T-helper 1 cell treated with Interleukin-12 subunit alpha and Interleukin-12 subunit beta and Interleukin-4 antibody, amounts not matched to agents 30 ng/mL and 1 ng/mL, for 36 hours (primary cell): ENCODE measurements around the gene MYO10. TPM values are rescaled to one million over a fixed set of nuclear protein-coding genes. Genes with fewer than 3 reads are reported as not detected.

Experiments used
- intact Hi-C: fragments of 100-400 bp; cut with micrococcal nuclease; formaldehyde crosslinking; loops from one replicate; pipeline ENCODE4 v1.15.1; 2024
- total RNA-seq: library from RNA; stranded (reverse); gene quantifications from 2 replicates; pipeline ENCODE4 v1.2.3, GENCODE V29; 2022

Gene MYO10
- total RNA-seq, 1 donor from 2014 or later = not detected

DNA sequence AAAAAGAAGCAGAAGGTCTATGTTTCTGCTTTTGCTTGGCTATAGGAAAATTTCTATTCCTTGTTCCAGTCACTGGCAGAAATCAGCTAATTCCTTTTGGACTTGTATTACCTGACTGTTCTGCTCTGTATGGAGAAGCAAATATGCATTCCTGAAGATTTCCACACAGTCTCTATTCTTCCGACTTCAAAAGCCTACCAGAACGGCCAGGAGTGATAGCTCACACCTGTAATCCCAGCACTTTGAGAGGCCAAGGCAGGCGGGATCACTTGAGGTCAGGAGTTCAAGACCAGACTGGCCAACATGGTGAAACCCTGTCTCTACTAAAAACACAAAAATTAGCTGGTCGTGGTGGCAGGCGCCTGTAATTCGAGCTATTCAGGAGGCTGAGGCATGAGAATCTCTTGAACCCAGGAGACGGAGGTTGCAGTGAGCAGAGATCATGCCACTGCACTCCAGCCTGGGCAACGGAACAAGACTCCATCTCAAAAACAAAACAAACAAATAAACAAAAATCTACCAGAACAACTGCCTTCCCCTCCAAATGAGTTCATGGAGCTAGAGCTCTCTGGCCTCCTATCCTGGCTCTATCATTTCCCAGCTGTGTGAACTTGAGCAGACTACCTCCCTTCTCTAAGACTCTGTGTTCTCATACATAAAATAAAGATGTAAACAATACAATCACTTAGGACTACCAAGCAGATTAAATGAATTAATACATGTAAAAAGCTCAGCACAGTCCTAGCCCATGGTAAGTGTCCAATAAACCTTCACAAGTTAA is 17.0 kb downstream of the MYO10 start:
- intact Hi-C loops = no loop called here

DNA sequence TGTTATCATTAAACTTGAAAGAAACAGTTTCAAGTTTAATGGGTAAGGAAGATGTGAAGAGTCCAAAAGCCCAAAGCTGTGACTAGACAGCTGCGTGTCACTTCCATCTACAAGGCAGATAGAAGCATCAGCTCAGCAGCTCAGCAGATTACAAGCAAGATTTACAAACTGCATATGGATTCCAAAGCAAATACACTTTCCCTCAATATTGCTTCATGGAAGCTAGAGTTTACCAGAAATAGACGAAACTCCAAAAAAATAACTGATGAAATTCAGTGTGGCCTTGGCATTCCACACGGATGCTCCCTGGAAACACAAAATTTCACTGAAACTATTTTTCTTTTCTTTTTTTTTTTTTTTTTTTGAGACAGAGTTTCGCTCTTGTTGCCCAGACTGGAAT is 17.9 kb downstream of the MYO10 start:
- intact Hi-C loops = no loop called here

DNA sequence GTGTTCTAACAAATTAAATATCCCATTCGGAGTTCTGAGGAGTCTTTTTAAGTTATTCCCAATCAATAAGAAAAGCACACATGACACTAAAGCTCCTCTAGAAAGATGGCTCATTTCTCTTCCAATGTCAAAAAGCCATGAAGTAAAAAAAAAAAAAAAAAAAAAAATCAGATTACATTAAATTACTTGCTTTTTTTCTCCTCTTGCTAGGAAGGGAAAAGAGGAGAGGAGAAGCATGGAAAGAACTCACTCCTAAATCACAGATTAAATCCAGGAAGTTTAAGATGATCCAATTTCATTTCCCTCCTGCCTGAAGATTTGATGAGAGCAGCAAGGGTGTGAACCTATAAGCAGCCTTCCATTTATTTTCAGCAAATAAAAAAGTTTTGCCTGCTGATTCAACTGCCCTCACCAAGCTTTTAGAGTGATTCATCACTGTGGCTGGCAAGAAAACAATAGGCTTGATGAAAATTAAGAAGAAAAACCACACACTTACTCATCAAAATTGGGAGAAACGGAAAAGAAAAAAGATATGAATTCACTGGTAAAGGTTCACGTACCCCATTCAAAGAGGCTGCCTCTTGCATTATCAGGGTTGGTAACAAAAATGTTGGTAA is 19.7 kb downstream of the MYO10 start:
- intact Hi-C loops = no loop called here

DNA sequence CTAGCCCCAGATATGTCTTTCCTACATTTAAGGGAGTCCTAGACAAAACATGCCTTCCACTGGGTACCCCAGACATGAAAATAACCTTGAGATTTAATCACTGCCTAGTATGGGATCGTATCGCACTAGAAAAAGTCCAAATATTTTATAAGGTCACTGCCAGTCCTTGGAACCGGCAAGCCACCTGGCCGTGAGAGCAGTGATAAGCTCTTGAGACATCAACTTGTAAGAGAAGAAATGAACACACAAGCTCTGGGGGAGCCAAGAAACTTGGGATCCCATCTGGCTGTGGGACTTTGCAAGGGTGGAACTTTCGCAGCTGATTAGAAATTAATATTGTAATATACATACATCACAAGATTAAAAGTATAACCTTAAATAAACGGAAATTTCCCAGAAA is 21.5 kb downstream of the MYO10 start:
- intact Hi-C loops = no loop called here

DNA sequence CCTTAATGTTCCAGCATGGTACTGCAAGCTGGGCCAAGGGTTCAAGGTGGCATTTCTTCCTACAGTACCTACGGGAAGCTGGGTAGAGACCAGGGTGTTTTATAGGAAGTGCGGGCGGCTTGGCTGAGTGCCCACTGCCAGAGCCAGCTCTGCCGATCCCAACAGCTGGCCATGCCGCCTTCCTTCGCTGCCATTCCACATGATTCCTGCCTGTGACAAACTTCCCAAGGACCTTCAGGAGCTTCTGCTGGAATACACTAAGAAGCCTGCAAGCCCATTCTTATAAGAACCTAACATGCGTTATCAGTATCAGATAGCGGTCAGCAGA is 22.0 kb downstream of the MYO10 start:
- intact Hi-C loops = no loop called here

DNA sequence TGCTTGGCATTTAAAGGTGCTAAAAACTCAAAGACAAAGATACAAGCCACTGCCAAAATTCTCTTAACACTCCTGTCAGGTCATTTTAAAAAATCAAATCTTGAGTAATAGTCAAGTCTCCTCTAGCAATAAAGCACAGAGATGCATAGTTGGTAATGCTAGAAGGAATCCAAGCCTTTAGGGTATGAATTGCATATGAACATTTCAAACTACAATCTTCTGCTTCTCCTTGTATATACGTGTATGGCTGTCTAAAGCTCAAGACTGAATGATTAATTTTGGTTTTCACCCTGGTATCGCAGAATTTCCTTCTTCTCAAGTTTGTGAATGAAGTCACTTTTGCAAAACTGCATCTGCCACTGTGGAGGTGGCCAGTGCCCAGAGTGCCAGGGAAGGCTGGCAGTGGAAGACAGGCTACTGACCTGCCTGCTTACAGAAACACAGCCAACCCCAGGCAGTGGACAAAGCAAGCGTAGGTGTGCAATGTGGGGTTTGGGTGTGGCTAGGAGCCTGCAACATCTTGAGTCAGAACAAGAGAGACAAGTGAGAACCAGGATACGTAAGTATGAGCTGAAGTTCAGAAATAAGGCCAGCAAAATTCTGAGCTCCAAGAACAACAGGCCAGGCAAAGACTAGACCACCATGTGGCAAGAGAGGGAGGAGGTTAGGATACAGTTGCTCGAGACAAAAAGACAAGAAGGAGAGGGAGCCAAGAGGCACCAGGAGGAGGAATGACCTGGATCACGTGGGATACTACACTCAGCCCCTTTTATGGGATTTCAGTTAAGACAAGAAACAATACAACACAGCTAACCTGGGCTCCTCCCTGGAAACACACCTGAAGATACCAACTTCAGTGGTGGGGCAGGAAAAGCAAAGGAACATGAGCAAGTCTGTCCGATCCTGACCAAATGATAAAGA is 22.6 kb downstream of the MYO10 start:
- intact Hi-C loops = no loop called here

DNA sequence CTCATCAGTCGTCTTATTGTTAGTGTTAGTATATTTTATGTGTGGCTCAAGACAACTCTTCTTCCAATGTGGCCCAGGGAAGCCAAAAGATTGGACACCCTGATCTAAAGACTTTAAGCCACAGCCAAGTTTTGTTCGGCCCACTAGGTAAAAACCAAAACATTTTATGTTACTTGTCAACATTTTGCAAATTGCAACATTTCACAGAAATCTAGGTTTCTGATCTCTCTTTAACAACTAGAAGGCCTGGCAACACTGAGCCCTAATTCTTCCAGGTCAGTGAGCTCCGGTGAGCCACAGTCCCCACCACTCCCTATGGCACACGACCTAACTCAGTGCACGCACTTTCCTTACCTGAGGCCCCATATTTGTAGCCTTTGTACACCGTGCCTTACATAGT is 24.0 kb downstream of the MYO10 start:
- intact Hi-C loops = no loop called here

DNA sequence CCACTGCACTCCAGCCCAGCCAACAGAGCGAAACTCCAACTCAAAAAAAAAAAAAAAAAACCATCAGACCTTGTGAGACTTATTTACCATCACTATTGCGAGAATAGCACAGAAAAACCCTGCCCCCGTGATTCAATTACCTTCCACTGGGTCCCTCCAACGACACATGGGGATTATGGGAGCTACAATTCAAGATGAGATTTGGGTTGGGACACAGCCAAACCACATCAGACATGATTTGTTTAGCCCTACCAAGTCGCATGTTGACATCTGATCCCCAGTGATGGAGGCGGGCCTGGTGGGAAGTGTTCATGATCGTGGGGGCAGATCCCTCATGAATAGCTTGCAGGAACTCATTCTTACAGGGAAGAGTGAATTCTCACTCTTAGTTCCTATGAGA is 26.6 kb downstream of the MYO10 start:
- intact Hi-C loops = no loop called here

DNA sequence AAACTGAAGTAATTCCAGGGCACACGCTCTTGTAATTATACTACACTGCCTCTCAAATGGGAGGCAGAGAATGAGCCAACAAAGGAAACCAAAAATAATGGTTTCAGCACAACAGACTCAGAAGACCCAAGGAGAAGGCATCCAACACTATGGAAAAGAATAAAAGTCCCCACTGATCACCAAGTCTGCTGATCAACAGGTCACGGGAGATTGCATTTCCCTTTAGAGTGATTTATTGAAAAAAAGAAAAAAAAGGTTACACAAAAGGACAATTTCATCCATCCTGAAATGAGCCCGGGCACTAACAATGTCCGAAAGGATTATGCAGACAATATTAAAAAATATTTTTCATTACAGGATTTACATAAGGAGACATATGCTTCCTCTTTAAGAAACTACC is 28.8 kb downstream of the MYO10 start:
- intact Hi-C loops = no loop called here

DNA sequence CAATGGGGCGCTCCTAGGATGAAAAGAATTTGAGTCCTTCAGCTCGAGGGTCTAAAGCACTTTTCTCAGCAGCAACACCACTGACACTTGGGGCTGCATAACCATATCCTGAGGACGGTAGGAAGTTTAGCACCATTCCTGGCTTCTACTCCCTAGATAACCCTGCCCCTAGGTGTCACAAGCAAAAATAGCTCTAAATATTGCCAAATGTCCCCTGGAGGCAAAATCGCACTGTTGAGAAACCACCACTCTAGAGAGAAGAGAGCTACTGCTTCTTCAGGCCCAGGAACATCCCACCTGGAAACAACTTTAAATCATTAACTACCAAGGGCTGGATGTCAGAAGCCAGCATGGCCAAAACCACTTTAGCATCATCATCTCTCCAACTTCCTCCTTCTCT is 29.8 kb downstream of the MYO10 start:
- intact Hi-C loops = no loop called here

DNA sequence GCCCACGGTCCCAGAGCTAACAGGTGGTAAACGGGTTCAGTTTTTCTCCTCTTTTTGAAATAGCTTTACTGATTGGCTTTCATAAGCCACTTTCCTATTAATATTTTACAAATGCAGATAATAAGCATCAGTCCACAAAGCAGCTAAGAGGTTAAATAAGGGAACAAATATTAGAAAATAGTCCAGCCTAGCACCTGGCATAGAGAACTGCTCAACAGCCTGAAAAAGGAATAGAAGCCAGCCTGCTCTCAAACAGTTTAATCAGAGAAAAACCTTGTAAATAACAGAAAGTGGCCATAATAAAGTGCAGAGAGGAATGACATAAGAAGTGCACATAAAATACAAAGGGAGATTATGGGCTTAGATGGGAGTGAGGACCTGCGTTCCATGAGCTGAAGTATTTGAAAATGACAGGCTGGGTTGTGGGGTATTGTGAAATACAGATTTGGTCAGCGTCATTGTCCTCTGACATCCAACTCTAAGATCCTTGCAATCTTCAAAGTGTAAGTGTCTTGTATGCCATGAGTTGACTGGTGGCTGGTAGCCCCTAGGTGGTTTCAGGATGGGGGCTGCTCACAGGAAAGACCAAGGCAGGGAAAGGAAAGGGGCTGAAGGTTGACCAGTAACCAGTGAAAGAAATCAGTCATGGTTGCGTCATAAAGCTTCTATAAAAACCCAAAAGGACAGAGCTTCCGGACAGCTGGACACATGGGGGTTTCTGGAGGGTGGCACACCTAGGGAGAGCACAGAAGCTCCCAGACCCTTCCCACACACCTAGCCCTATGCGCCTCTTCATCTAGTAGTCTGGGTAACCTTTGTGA is 32.4 kb downstream of the MYO10 start:
- intact Hi-C loops = no loop called here

DNA sequence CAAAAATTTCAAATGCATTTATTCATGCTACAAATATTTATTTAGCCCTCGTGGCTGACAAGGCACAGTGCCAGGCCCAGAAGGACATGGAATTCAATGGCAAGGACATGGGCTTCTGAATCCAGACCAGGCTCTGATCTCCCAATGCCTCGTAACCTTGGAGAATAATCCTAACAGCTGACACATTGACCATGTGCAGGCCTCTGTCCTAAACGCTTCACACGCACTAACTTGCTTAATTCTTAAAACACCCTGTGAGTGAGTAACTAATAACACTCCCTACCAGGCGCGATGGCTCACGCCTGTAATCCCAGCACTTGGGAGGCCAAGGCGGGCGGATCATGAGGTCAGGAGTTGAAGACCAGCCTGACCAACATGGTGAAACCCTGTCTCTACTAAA is 33.2 kb downstream of the MYO10 start:
- intact Hi-C loops = no loop called here

DNA sequence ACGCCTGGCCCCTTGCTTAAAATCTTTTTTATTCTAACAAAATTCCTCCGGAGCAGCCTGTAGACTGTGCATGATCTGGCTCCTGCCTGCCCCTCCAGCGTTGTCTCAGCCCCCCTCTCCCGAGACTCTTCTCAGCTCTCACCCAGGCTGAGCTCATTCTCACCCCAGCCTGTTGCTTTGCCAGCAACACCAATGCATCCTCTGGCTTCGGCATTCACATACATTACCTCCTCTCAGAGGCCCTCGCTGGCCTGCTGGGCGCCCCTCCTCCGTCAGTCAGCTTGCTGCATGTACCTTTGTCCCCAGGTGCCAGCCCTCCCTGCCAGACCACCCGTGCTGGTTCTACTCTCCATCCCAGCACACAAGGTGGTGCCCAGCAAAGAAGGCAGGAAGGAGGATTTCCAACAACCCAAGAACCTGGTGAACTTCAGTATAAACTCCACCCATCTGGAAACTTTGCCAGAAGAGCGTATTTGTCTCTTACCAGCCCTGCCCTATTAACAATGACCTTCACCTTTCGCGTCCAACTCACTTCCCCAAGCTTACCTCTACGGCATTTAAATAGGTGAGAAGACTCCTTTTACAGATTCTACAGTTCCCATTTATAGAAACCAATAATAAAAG is 35.0 kb downstream of the MYO10 start:
- intact Hi-C loops = no loop called here

DNA sequence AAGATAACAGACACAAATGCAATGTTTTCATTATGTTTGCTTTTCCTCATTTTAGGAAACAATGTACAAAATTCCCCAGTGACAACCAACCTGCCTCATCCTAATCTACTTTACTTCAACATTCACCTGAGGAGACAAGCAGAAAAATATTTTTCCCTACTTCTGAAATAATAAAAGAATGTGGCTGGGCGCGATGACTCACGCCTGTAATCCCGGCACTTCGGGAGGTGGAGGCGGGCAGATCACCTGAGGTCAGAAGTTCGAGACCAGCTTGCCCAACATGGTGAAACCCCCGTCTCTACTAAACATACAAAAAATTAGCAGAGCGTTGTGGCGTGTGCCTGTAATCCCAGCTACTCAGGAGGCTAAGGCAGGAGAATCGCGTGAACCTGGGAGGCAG is 36.9 kb downstream of the MYO10 start:
- intact Hi-C loops = no loop called here

DNA sequence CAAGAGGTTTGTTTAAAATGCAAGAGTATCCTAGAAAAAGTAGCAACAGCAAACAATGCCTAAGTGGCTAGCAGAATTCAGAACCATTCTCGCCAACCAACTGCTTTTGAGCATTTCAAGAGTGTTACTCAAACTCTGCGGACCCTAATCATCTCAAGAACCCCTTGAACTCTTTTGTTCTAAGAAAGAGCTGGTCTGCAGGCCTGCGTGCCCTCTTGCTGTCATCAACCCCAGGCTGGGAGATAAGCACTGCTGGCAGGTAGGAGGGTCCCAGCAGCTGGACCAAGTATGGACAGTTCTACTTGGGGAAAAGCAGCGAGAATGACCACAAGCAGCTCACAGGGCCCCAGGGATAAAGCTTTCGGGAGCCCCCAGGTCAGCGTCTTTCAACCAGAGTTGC is 38.3 kb downstream of the MYO10 start:
- intact Hi-C loops = no loop called here

DNA sequence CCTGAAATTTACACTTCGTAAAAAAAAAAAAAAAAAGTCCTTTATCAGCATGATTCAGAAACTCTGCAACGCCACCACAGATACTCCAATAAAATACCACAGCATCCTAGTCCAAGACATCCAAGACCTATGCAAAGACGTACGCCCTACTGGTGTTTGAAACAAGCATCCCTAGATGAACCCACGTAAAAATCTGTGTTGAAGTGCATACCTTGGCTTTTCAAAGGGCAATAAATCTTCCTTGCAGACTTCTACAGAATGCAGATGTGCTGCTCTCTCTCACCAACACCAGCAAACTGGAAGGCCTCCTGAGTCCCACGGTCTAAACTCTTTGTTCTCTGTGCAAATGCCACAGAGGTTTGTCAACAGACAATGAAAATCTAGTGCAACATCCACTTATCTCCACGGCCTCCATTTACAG is 38.8 kb downstream of the MYO10 start:
- intact Hi-C loops = no loop called here

DNA sequence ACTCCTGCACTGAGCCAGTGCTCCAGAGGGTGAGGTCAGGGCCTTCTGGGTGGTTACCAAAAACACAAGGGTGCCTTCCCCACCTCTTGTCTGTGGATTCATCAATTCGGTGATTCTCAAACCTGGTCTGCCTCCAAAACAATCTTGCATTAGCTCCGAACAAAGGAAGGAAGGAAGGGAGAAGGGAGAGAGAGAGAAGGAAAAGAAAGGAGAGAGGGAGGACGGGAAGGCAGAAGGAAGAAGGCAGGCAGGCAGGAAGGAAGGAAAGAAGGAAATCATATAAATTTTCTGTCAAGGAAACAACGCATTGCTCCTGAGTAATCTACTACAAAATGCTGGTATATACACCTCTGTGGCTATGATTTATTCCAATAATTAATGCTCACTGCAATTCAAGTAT is 39.3 kb downstream of the MYO10 start:
- intact Hi-C loops = no loop called here

DNA sequence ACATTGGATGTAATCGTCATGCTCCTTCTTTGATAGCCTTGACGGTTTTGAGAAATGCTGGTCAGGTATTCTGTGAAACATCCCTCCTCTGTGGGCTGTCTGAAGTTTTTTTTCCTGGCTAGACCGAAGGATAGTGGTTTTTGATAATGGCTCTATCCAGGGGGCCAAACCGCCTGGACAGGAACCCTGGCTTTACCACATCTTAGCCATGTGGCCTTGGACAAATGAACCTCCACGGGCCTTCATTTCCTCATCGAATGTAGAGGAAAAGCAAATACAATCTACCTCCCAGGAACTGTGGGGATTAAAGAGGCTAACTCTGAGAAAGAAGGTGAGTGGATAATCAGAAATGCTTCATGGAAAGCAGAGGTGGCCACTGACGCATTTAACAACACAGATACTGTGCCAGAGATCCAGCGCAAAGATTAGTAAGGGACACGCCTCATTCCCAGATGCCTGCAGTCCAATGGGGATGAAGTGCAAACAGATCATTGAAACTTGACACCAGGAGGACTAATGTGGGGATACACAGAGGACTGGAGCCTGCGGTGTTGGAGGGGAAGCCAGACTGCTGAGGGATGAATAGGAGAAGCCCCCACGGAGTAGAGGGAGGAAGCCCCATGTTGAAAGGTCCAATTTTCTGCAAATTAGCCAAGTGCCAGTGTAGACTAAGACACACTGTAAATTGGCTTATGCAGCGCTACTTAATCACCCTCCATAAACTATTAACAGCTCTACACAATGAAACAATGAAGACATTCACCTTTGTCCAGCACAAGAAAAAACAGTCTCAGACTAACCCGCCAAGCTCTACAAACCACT is 41.6 kb downstream of the MYO10 start:
- intact Hi-C loops = no loop called here

DNA sequence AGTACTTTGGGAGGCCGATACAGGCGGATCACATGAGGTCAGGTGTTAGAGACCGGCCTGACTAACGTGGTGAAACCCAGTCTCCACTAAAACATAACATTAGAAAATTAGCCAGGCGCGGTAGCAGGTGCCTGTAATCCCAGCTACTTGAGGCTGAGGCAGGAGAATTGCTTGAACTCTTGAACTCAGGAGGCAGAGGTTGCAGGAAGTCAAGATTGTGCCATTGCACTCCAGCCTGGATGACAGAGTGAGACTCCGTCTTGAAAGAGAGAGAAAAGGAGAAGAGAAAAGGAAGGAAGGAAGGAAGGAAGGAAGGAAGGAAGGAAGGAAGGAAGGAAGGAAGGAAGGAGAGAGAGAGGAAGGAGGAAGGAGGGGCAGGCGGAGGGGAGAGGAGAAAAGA is 45.1 kb downstream of the MYO10 start:
- intact Hi-C loops = no loop called here

DNA sequence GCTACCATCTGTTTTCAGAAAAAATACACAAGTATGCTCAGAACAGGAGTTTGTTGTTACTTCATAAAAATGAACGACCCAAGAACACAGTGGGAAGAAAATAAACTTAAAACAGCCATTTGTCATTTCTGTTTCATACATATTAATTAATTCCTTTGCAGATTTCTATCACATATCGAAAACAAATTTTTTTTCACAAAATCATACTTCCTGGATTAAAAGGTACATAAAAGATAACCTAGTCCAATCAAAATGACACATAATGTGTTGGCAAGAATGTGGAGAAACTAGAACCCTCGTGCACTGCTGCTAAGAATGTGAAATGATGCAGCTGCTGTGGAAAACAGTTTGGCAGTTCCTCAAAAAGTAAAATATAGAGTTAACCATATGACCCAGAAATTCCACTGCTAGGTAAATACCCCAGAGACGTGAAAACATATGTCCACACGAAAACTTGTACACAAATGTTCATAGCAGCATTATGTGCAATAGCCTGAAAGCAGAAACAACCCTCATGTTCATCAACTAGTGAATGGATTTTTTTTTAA is 46.0 kb downstream of the MYO10 start:
- intact Hi-C loops = no loop called here
